Stimulated activated CD8-positive, alpha-beta memory T cell treated with anti-CD3 and anti-CD28 coated beads, Interleukin-7, amount 100 ng/mL, for 48 hours (primary cell): ENCODE data around the gene RNF157.

Experiments used
- DNase-seq, 2 donors: peaks; one replicate each; pipeline ENCODE4 v3.0.0-alpha.2; 2020; ENCODE audit warnings: low read depth in 1 of 2; ENCODE audit errors: extremely low read depth in 1 of 2

RNF157 gene

DNA sequence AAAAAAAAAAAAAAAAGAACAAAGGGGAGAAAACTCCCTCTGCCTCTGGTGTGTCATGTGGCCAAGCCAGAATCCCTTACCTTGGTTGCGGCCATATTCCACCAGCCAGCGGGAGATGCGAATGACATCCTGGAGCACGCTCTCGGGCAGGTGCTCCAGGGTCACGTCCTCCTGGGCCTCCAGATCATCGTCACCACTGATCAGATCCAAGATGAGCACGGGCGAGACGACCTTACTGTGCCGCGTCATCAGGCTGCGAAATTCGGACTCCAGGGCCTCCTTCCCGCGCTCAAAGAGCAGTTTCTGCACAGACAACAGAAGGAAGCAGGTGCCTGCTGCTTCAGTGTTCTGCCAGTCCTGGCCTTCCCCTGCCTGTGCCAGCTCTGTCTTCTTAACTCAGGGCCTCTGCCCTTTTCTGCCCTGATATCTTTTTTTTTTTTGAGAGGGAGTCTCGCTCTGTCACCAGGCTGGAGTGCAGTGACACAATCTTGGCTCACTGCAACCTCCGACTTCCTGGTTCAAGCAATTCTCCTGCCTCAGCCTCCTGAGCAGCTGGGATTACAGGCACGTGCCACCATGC, 142.5 kb downstream of the RNF157 start:
- no peak for DNase-seq

DNA sequence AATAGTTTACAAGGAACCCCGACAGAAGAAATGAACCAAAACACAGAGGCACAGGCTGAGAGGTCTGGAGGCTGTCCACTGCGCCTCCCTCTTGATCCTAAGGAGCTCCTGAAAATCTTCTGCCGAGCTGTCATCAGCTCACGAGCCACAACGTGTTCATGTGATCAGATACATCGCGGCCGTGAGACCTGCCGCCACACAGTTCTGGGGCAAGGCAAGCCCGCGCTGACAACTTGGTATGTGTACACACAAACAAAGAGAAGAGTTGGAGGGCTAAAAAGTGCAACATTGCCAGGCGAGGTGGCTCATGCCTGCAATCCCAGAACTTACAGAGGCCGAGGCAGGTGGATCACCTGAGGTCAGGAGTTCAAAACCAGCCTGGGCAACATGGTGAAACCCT, 144.3 kb downstream of the RNF157 start:
- no peak for DNase-seq

DNA sequence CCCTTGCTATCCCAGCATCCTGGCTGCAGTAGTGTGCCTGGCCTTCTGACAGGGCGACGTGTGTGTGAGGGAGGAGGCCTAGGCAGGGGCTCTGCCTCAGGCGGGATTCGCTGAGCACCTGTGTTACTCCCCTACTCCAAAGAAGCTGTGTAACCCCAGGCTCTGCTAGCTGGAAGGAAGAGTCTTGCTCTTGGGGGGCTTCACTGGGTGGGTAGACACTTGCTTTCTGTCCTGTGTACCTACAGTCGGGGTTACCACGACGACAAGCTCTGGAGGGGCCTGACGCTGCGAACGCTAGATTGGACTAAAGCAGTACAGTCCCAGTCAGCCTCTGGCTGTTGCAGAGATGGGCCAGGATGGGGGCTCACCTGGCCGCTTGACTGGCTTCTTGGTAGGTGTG, 146.2 kb downstream of the RNF157 start:
- no peak for DNase-seq

DNA sequence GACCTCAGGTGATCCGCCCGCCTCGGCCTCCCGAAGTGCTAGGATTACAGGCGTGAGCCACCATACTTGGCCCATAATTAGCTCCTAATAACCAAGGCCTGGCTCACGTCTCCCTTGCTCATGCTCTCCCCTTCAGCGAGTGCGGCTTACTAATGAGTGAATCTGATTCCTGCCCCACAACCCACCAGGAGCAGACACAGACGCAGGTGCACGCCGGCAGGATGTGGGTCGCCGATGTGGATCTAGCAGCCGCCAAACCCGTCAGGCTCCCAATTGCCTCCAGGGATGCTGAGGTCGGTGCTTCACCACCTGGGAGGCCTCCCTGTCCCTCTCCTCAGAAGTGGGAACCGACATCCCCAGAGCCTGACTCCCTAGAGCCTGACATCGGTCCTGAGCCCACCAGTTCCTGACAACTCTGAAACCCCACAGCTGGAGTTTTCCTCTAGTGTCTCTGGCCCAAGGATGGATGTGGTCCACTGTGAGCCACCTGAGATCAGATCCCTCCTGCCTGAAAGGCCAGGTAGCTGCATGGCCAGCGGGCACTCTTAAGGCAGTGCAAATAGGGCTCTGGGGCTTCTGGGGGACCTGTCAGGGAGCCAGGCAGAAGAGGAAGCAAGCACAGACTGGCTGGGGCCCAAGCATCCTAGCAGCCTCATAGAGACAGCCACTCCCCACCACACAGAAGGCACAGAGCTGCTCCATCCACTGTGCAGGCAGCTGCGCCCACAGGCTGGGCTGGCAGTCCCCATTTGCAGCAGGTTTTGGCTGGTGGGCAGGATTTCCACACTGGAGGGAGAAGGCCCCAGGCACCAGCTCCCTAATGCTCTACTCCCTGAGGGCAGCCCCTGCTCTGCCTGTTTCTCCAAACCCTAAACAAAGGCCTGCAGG, 147.5 kb downstream of the RNF157 start:
- DNase-seq: no peak
